ENCODE measurements around the gene PGLYRP2.

GRCh38 chr19:15432018-15432494 lies 47.2 kb downstream of the PGLYRP2 start:
- TF ChIP-seq ZKSCAN8 (CRISPR knock-in tag; IDR thresholded peaks at IDR 0.05; ENCODE audit: borderline replicate concordance), result no peak
- TF ChIP-seq TGIF2 (CRISPR knock-in tag; IDR thresholded peaks at IDR 0.05), result no peak
- no peak for TF ChIP-seq ZNF513 (CRISPR knock-in tag; conservative IDR thresholded peaks at IDR 0.05)
- no peak for TF ChIP-seq CTCF (CRISPR knock-in tag; IDR thresholded peaks at IDR 0.05)
- TF ChIP-seq REST (IDR thresholded peaks at IDR 0.05; ENCODE audit: borderline replicate concordance in 1 of 2, low read depth in 1 of 2, low read length in 2 of 2), result no peak
- no peak for TF ChIP-seq HMG20B (CRISPR knock-in tag; conservative IDR thresholded peaks at IDR 0.05)
- no peak for TF ChIP-seq ZNF552 (CRISPR knock-in tag; IDR thresholded peaks at IDR 0.05; ENCODE audit: borderline replicate concordance)
- no peak for TF ChIP-seq MYC (CRISPR knock-in tag; IDR thresholded peaks at IDR 0.05; ENCODE audit: borderline replicate concordance)
- TF ChIP-seq ZBTB1 (CRISPR knock-in tag; IDR thresholded peaks at IDR 0.05; ENCODE audit: borderline replicate concordance), result no peak
- TF ChIP-seq TCF12 (IDR thresholded peaks at IDR 0.05), result no peak
- TF ChIP-seq TCF12 (CRISPR knock-in tag; IDR thresholded peaks at IDR 0.05), result no peak
- TF ChIP-seq ZNF501 (CRISPR knock-in tag; IDR thresholded peaks at IDR 0.05), result no peak
- TF ChIP-seq POLR2AphosphoS5 (IDR thresholded peaks at IDR 0.05; ENCODE audit: low read depth, low read length), result no peak
